DOHH2 (cell line): ENCODE results near the gene PRAMEF14.
"Not testable (repeated sequence)": the region's sequence is repeated elsewhere in the genome, so short reads cannot be mapped to it uniquely, and the experiment has no call there.

ENCODE experiments used
- EZH2phosphoT487 ChIP-seq: fragments of 200-600 bp; sonication (generic); IDR thresholded peaks from 2 replicates; pipeline ENCODE4 v1.6.1; 2017; ENCODE audit warnings: borderline replicate concordance, mild to moderate bottlenecking, antibody characterized with exemption, low read length, moderate library complexity, mixed read lengths
- TF ChIP-seq, protein P1 (sequence below): fragments of 200-600 bp; sonication (generic); IDR thresholded peaks from one replicate; pipeline ENCODE4 v1.5.1; 2014; ENCODE audit warnings: antibody characterized with exemption, mild to moderate bottlenecking, low read depth, low read length; ENCODE audit not compliant: poor library complexity, severe bottlenecking

DNA sequence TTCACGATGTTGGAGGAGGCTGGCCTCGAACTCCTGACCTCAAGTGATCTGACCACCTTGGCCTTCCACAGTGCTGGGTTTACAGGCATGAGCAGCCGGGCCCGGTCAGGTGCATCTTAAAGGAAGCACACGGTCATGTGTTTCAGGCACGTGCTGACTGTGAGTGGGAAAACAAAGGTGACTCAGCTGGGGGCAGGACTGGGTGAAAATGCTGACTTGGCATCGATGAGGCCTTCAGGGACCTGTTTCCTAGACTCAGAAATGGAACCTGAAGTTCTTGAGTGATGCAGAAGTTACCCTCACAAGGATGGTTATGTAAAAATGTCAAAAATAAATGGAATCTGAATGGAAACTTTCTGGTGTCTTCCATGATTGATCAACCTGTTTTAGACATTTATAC is 46.1 kb upstream of the PRAMEF14 start:
- TF ChIP-seq, protein P1, sequence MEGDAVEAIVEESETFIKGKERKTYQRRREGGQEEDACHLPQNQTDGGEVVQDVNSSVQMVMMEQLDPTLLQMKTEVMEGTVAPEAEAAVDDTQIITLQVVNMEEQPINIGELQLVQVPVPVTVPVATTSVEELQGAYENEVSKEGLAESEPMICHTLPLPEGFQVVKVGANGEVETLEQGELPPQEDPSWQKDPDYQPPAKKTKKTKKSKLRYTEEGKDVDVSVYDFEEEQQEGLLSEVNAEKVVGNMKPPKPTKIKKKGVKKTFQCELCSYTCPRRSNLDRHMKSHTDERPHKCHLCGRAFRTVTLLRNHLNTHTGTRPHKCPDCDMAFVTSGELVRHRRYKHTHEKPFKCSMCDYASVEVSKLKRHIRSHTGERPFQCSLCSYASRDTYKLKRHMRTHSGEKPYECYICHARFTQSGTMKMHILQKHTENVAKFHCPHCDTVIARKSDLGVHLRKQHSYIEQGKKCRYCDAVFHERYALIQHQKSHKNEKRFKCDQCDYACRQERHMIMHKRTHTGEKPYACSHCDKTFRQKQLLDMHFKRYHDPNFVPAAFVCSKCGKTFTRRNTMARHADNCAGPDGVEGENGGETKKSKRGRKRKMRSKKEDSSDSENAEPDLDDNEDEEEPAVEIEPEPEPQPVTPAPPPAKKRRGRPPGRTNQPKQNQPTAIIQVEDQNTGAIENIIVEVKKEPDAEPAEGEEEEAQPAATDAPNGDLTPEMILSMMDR, result not testable (repeated sequence)
- not testable (repeated sequence) for TF ChIP-seq EZH2phosphoT487
